Naive thymus-derived CD4-positive, alpha-beta T cell (primary cell): ENCODE results near the gene EXOSC2. TPM values are rescaled to one million over a fixed set of nuclear protein-coding genes. Genes with fewer than 3 reads are reported as not detected.

Source experiments
- ATAC-seq: fragments of 150-1000 bp; cut with Tn5 transposase; 2 replicates; pipeline ENCODE4 v1.10.0; 2021; ENCODE audit warnings: mild to moderate bottlenecking, moderate library complexity
- CTCF ChIA-PET: fragments of 350-600 bp; sonication (Branson Sonifier 250); formaldehyde crosslinking; loops from one replicate; lab custom pipeline; 2021; ENCODE audit warnings: antibody characterized with exemption; lab: Charles Lee
- POLR2A ChIA-PET: fragments of 350-600 bp; sonication (Branson Sonifier 250); formaldehyde crosslinking; loops from one replicate; lab custom pipeline; 2021; ENCODE audit warnings: antibody characterized with exemption, inconsistent platforms; lab: Charles Lee
- DNase-seq, 9 donors: peaks; one replicate each; pipeline versions ENCODE4 v3.0.0 to v3.0.0-alpha.2; 2020 to 2022; ENCODE audit warnings: mixed read lengths in 1 of 9
- H3K27ac ChIP-seq: one replicate; pipeline ENCODE4 v1.7.0; 2013; ENCODE audit warnings: mild to moderate bottlenecking, low read depth, low read length, moderate library complexity
- H3K27me3 ChIP-seq, 2 donors: one replicate each; pipeline ENCODE4 v1.7.0; 2013; ENCODE audit warnings: low read length in 2 of 2, mild to moderate bottlenecking in 2 of 2, moderate library complexity in 2 of 2; ENCODE audit not compliant: control insufficient read depth in 2 of 2, insufficient read depth in 2 of 2
- H3K36me3 ChIP-seq, 3 experiments: 1 replicate in 2 of 3; 2 replicates in 1 of 3; pipeline ENCODE4 v1.7.0; 2013; ENCODE audit warnings: low read length in 3 of 3, mild to moderate bottlenecking in 3 of 3, moderate library complexity in 1 of 3; ENCODE audit not compliant: insufficient read depth in 3 of 3, control insufficient read depth in 2 of 3
- H3K4me1 ChIP-seq, 2 donors: one replicate each; pipeline ENCODE4 v1.7.0; 2013; ENCODE audit warnings: low read length in 2 of 2, mild to moderate bottlenecking in 2 of 2, moderate library complexity in 1 of 2; ENCODE audit not compliant: control insufficient read depth in 2 of 2, insufficient read depth in 2 of 2
- H3K4me3 ChIP-seq: 2 replicates; pipeline ENCODE4 v1.7.0; 2013; ENCODE audit warnings: mild to moderate bottlenecking, low read length
- H3K9me3 ChIP-seq, 3 experiments: 1 replicate in 2 of 3; 2 replicates in 1 of 3; pipeline ENCODE4 v1.7.0; 2013; ENCODE audit warnings: low read length in 3 of 3; ENCODE audit not compliant: control insufficient read depth in 2 of 3
- H3K27ac Mint-ChIP-seq, 9 donors: one replicate each; pipeline ENCODE4 v1.8.0; 2020 to 2022; ENCODE audit warnings: mixed read lengths in 9 of 9, mild to moderate bottlenecking in 8 of 9, moderate library complexity in 5 of 9, inconsistent platforms in 2 of 9
- H3K27me3 Mint-ChIP-seq, 5 donors: one replicate each; pipeline ENCODE4 v1.8.0; 2021 to 2022; ENCODE audit warnings: mixed read lengths in 5 of 5, mild to moderate bottlenecking in 1 of 5
- H3K36me3 Mint-ChIP-seq, 5 donors: one replicate each; pipeline ENCODE4 v1.8.0; 2020 to 2022; ENCODE audit warnings: mixed read lengths in 5 of 5, mild to moderate bottlenecking in 3 of 5, inconsistent platforms in 1 of 5
- H3K4me1 Mint-ChIP-seq, 7 donors: one replicate each; pipeline ENCODE4 v1.8.0; 2020 to 2022; ENCODE audit warnings: mixed read lengths in 7 of 7, mild to moderate bottlenecking in 3 of 7, inconsistent platforms in 1 of 7
- H3K4me3 Mint-ChIP-seq, 10 donors: one replicate each; pipeline ENCODE4 v1.8.0; 2020 to 2022; ENCODE audit warnings: mild to moderate bottlenecking in 10 of 10, mixed read lengths in 10 of 10, moderate library complexity in 6 of 10, inconsistent platforms in 2 of 10
- H3K9me3 Mint-ChIP-seq, 11 donors: one replicate each; pipeline ENCODE4 v1.8.0; 2020 to 2022; ENCODE audit warnings: mixed read lengths in 11 of 11, mild to moderate bottlenecking in 4 of 11, inconsistent platforms in 1 of 11, moderate library complexity in 1 of 11
- intact Hi-C, 2 donors: fragments of 100-400 bp; cut with micrococcal nuclease; formaldehyde crosslinking; loops; one replicate each; pipeline ENCODE4 v1.15.1; 2023
- polyA plus RNA-seq, 2 donors: library from polyadenylated mRNA; unstranded; fragments of 300-500 nt; fragmentation: Illumina TruSeq; gene quantifications; one replicate each; pipeline ENCODE4 v1.2.3, GENCODE V29; 2021
- total RNA-seq, 6 experiments: library from RNA in 5 of 6; stranded (reverse) in 5 of 6; gene quantifications; 1 replicate in 5 of 6; 2 replicates in 1 of 6; pipeline ENCODE4 v1.2.3 and lab custom pipeline; 2021 to 2026

The EXOSC2 gene
- total and polyA plus RNA-seq, 7 experiments from 2014 or later = 31.4 to 60.7 (median 57.3) TPM

DNA sequence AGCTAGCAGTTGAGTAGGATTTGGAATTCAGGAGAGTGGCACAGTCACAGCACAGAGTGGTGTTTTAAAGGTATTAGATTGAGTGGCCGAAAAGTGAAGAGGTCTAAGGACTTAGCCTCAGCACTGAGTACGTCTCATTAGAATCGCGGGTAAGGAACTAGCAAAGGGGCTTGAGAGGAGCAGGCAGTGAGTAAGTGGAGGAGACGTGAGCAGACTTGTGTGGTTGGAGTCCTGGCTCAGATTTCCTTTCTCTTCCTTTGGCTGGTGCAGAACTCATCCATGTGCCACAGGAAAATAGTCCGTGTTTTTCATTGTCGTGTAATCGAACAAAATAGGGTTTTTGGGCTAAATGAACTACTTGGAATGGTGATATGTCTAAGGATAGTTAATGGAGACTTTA is 3.4 kb downstream of the EXOSC2 start:
- Histone ChIP-seq H3K27me3 (no peaks in the 10 kb centered on the region), H3K4me3 (no peak overlapping the region), H3K36me3 (peaks cover 11 to 66% (median 19%) of the 10 kb centered on the region in 3 experiments), H3K27ac (no peak overlapping the region), H3K9me3 (no peaks in the 10 kb centered on the region), H3K4me1 (peaks cover 13 to 20% of the 10 kb centered on the region in 2 donors)
- ATAC-seq = no peak
- H3K9me3 Mint-ChIP-seq = no peaks in the 10 kb centered on the region
- peak overlapping the region in 3 of 9 donors; percentile 6 to 56 (median 46) for H3K27ac Mint-ChIP-seq
- H3K4me1 Mint-ChIP-seq = peaks cover 31 to 59% (median 43%) of the 10 kb centered on the region in 7 donors
- POLR2A ChIA-PET = no interaction called here
- DNase-seq = no peak
- intact Hi-C loops = no loop called here
- peaks cover 17 to 29% (median 18%) of the 10 kb centered on the region in 5 donors for H3K36me3 Mint-ChIP-seq
- CTCF ChIA-PET = no interaction called here
- peak overlapping the region in 3 of 10 donors; percentile 21 to 31 (median 29) for H3K4me3 Mint-ChIP-seq
- no peaks in the 10 kb centered on the region for H3K27me3 Mint-ChIP-seq

DNA sequence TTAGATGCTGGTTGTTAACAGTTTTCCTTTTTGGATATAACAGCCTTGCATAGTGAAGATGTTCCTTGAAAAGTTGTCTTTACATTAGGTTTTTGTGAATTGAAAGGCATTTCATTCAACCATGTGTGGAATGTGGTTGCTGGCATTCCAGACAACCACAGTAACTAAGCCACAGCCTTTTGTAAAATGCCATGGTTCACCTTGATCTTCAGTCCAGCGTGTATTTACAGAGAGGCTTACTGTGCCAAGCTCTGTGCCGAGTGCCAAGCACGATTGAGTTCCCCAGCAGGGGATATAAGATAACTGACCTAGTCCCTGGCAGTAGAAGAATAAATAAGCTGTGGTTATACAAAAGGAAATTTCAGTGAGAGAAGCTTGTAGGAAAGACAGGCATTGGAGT is 4.9 kb downstream of the EXOSC2 start:
- Histone ChIP-seq H3K36me3 (peaks cover 18 to 82% (median 25%) of the 10 kb centered on the region in 3 experiments), H3K27ac (no peak overlapping the region), H3K4me3 (no peak overlapping the region), H3K4me1 (peaks cover 13 to 15% of the 10 kb centered on the region in 2 donors), H3K27me3 (no peaks in the 10 kb centered on the region), H3K9me3 (no peaks in the 10 kb centered on the region)
- DNase-seq (no peak), ATAC-seq (no peak)
- POLR2A ChIA-PET = interaction anchor here (0.6 to 1.0 kb wide), 2 partner anchors 14 to 142 kb away, joined by 3 to 4 read pairs; no protein-coding TSS in a partner anchor
- Mint-ChIP-seq H3K4me1 (peaks cover 26 to 48% (median 35%) of the 10 kb centered on the region in 7 donors), H3K4me3 (no peak overlapping the region), H3K27me3 (no peaks in the 10 kb centered on the region), H3K9me3 (no peaks in the 10 kb centered on the region), H3K27ac (peak overlapping the region in 1 of 9 donors; percentile 66), H3K36me3 (peaks cover 22 to 40% (median 30%) of the 10 kb centered on the region in 5 donors)
- intact Hi-C loops = no loop called here
- CTCF ChIA-PET = interaction anchor here (0.9 to 1.2 kb wide), 2 partner anchors 16 to 168 kb away, joined by 3 to 4 read pairs; no protein-coding TSS in a partner anchor

DNA sequence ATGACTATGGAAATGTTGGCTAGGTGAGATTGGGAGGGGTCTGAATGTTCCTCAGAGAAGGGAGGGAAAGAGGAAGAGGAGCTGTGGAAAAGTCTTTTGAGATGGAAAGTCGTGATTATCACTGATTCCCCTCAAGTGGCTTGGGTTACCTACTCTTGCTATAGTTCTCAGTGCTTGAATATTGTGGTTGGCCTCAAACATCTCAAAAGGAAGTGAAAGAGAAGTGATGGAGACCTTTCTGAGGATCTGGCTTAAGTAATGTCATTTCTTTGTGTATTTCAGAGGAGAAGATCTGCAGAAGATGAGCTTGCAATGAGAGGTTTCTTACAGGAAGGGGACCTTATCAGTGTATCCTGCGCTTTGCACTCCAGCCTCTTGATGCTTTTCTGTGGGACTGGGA is 5.5 kb downstream of the EXOSC2 start:
- intact Hi-C loops = no loop called here
- H3K36me3 Mint-ChIP-seq = peaks cover 26 to 43% (median 31%) of the 10 kb centered on the region in 5 donors

DNA sequence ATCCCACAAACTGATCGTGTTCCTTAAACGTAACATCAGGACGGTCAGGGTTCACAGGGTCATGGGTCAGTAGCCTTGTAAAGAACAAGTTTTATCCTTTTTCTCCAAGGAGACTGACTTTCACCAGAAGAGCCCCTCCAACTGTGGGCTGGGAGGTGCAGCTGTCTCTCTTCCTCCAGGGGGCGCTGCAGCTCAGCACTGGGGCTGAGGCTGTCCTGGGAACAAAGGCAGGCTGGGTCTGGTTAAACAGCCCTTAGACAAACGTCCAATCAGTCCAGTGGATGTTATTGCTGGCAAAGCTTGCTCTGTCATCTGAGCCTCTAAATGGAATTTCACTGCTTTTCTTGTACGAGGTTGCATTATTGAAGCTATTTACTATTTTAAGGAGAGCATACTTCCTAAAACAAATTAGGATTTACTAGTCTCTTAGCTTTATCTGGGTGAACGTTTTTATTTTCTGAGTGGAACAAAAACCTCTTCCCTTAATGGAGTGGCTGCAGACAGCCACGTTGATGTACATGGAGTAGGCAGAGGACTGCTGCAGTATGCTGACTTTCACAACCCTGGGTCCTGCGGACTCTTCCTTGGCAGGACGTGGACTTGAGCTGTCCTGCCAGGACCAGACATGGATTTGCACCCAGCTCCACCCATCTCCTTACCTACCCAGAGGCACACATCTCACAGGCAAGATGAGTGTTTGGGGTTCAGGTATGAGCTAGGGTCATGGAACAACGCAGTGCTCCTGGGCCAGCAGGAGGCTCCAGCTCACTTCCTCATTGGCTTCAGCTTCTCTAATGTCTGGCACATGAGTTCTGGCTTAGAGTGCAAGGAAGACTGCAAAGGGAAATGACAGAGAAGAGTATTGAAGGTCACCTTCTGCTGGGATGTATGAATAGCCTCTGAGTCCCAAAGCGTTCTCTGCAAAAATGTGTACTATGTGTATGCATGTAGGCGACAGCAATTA is 7.8 kb downstream of the EXOSC2 start:
- intact Hi-C loops = loop anchor here in 1 of 2 donors (1.0 kb wide), 1 partner anchor 12 kb away; no protein-coding TSS in a partner anchor
- peaks cover 11 to 28% (median 17%) of the 10 kb centered on the region in 7 donors for H3K4me1 Mint-ChIP-seq
- no peaks in the 10 kb centered on the region for H3K27me3 ChIP-seq
- H3K4me3 ChIP-seq = no peak overlapping the region
- no peak overlapping the region for H3K27ac ChIP-seq
- no peak overlapping the region for H3K4me3 Mint-ChIP-seq
- peaks cover 0 to 1% of the 10 kb centered on the region in 2 donors for H3K4me1 ChIP-seq
- ChIA-PET CTCF (interaction anchor here (0.6 to 2.1 kb wide), 15 partner anchors 8 to 345 kb away, joined by 3 to 11 read pairs (median 5); partner anchors contain the start of gene EXOSC2), POLR2A (interaction anchor here (1.3 to 2.5 kb wide), 2 partner anchors 8 to 12 kb away, joined by 3 to 7 read pairs; partner anchors contain the start of gene EXOSC2)
- DNase-seq (peak; percentile 36 to 76 (median 63)), ATAC-seq (peak; percentile 90)
- peak overlapping the region in 2 of 9 donors; percentile 12 to 48 for H3K27ac Mint-ChIP-seq
- no peaks in the 10 kb centered on the region for H3K27me3 Mint-ChIP-seq
- no peaks in the 10 kb centered on the region for H3K9me3 Mint-ChIP-seq
- H3K36me3 Mint-ChIP-seq = peaks cover 23 to 44% (median 32%) of the 10 kb centered on the region in 5 donors
- peaks cover 22 to 83% (median 26%) of the 10 kb centered on the region in 3 experiments for H3K36me3 ChIP-seq
- no peaks in the 10 kb centered on the region for H3K9me3 ChIP-seq

More for the DNA sequence above, 5.5 kb downstream of the EXOSC2 start:
- ChIA-PET CTCF (interaction anchor here (0.9 to 1.2 kb wide), 2 partner anchors 17 to 167 kb away, joined by 3 to 4 read pairs; no protein-coding TSS in a partner anchor), POLR2A (interaction anchor here (0.6 to 1.0 kb wide), 2 partner anchors 15 to 180 kb away, joined by 3 to 4 read pairs; no protein-coding TSS in a partner anchor)
- H3K9me3 ChIP-seq = no peaks in the 10 kb centered on the region
- Mint-ChIP-seq H3K27ac (peak overlapping the region in 1 of 9 donors; percentile 32), H3K4me1 (peaks cover 26 to 45% (median 35%) of the 10 kb centered on the region in 7 donors), H3K27me3 (no peaks in the 10 kb centered on the region), H3K4me3 (no peak overlapping the region), H3K9me3 (no peaks in the 10 kb centered on the region)
- no peak overlapping the region for H3K27ac ChIP-seq
- peaks cover 12 to 13% of the 10 kb centered on the region in 2 donors for H3K4me1 ChIP-seq
- H3K27me3 ChIP-seq = no peaks in the 10 kb centered on the region
- DNase-seq (no peak), ATAC-seq (no peak)
- peaks cover 22 to 83% (median 26%) of the 10 kb centered on the region in 3 experiments for H3K36me3 ChIP-seq
- no peak overlapping the region for H3K4me3 ChIP-seq

DNA sequence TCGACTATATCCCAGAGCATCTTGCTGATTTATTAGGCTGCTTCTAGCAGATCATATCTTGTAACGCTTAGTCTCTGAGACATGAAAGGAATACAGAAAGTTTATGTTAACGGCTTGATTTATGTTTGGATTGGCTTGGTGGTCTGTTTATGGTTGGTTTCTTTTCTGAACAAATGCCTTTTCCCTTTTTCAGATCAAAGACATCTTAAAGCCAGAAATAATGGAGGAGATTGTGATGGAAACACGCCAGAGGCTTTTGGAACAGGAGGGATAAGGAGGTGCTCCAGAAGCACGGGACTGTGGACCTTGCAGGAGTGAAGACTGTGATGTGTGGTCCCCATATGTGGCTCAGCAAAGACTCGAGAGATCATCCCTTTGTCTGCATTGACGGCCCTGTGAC is 9.9 kb downstream of the EXOSC2 start:
- peaks cover 0 to 14% (median 7%) of the 10 kb centered on the region in 7 donors for H3K4me1 Mint-ChIP-seq
- peaks cover 13 to 62% (median 21%) of the 10 kb centered on the region in 3 experiments for H3K36me3 ChIP-seq
- CTCF ChIA-PET = interaction anchor here (0.5 kb wide), 1 partner anchor 171 kb away, joined by 3 read pairs; no protein-coding TSS in a partner anchor
- no peak overlapping the region for H3K27ac Mint-ChIP-seq
- POLR2A ChIA-PET = interaction anchor here (2.5 kb wide), 1 partner anchor 10 kb away, joined by 7 read pairs; the partner anchor contains the start of gene EXOSC2
- peaks cover 0 to 2% (median 0%) of the 10 kb centered on the region in 11 donors for H3K9me3 Mint-ChIP-seq
- H3K27ac ChIP-seq = no peak overlapping the region
- intact Hi-C loops = no loop called here
- H3K4me3 Mint-ChIP-seq = no peak overlapping the region
- DNase-seq (no peak), ATAC-seq (no peak)
- H3K4me1 ChIP-seq = no peaks in the 10 kb centered on the region
- no peak overlapping the region for H3K4me3 ChIP-seq
- no peaks in the 10 kb centered on the region for H3K27me3 ChIP-seq
- H3K36me3 Mint-ChIP-seq = peaks cover 12 to 36% (median 20%) of the 10 kb centered on the region in 5 donors
- H3K9me3 ChIP-seq = no peaks in the 10 kb centered on the region
- no peaks in the 10 kb centered on the region for H3K27me3 Mint-ChIP-seq
